Measurements from ENCODE around the gene GMDS. TPM values are rescaled to one million over a fixed set of nuclear protein-coding genes. Genes with fewer than 3 reads are reported as not detected.

The GMDS gene
- 6.7 and 8.0 TPM in 2 replicates for total RNA-seq

DNA sequence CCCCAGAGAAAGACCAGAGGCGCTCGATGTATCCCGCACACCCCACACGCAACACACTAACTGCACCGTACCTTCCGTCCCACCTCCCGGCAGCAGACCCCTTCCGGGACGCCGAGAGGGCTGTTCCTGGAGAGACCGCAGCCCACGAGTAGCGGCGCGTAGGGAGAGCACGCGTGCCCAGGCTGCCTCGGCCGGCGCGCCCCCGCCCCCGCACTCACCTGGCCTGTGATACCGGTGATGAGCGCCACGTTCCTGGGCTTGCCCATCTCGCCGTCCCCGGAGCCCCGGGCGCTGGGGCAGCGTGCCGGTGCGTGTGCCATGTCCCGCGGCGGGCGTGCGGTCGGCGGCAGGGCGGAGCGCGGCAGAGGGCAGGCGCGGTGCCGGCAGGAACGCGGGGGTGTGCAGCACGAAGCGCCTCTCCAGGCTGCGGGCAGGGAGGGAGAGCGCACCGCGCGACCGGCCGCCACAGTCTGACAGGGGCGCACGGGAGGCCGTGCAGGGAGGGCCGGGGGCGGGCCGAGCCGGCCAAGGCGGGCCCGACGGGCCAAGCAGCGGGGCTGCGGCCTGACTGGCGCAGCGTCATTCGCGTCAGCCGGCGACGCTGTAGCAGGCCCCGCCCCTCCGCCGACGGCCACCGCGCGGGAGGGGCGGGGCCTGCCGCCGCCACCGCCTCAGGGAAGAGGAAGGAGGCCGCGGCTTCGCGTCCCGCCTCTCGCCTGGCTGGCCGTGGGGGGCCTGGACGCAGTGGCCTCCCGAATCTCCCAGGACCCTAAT is at the start of gene GMDS:
GMDS (minus strand) TSS at position 503 of the 774 bp plus-strand sequence.

GRCh38 chr6:1609648-1610496 is 635.5 kb downstream of the GMDS start, which contains the start of gene FOXC1:
FOXC1 (plus strand) TSS chr6:1609915; CDS start chr6:1610446, 531 bp downstream.

All from hair follicle dermal papilla cell (primary cell).